ENCODE measurements around the gene SUGCT.

Gene SUGCT

GRCh38 chr7:40570223-40570622, 435.4 kb downstream of the SUGCT start:
- TF ChIP-seq CTCF (conservative IDR thresholded peaks at IDR 0.05): no peak
- no peak overlapping the region for H3K27ac ChIP-seq

GRCh38 chr7:40571796-40572195, 437.0 kb downstream of the SUGCT start:
- H3K27ac ChIP-seq: no peak overlapping the region
- TF ChIP-seq CTCF (conservative IDR thresholded peaks at IDR 0.05): no peak

GRCh38 chr7:40572810-40573465, 438.1 kb downstream of the SUGCT start:
- no peak for TF ChIP-seq CTCF (conservative IDR thresholded peaks at IDR 0.05)
- no peak overlapping the region for H3K27ac ChIP-seq

GRCh38 chr7:40579401-40579800, 444.6 kb downstream of the SUGCT start:
- H3K27ac ChIP-seq: no peak overlapping the region
- no peak for TF ChIP-seq CTCF (conservative IDR thresholded peaks at IDR 0.05)

- no peak for TF ChIP-seq CTCF (conservative IDR thresholded peaks at IDR 0.05)
- no peak overlapping the region for H3K27ac ChIP-seq
Observed at GRCh38 chr7:40580776-40581175, 446.0 kb downstream of the SUGCT start.

- no peak overlapping the region for H3K27ac ChIP-seq
- no peak for TF ChIP-seq CTCF (conservative IDR thresholded peaks at IDR 0.05)
Observed at GRCh38 chr7:40582539-40582938, 447.7 kb downstream of the SUGCT start.

- H3K27ac ChIP-seq: no peak overlapping the region
- TF ChIP-seq CTCF (conservative IDR thresholded peaks at IDR 0.05): no peak
Observed at GRCh38 chr7:40583667-40584444, 449.1 kb downstream of the SUGCT start.
